Measurements from ENCODE around the gene MAPKAP1. TPM values are rescaled to one million over a fixed set of nuclear protein-coding genes. Genes with fewer than 3 reads are reported as not detected.

MAPKAP1 gene
- total RNA-seq, 1 donor from 2014 or later, result 96.2 TPM

DNA sequence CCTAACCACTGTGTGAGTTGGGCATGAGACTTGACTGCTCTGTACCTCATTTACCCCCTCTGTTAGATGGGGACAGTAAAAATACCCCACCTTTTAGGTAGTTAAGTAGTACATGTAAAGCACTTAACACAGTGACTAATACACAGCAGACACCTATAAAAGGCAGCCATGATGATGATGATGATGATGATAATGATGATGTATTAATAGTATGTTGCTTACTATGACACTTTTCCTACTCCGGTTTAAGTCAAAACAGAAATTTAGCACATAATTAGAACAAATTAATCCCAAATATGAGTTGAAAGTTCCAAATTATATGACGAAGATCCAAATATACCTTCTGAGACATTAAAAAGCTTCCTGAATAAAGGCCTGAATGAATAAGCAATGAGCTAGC, 223.3 kb downstream of the MAPKAP1 start:
- intact Hi-C loops (cut with DNase I), result no loop called here
- DNase-seq (ENCODE audit: low spot score), result no peak

DNA sequence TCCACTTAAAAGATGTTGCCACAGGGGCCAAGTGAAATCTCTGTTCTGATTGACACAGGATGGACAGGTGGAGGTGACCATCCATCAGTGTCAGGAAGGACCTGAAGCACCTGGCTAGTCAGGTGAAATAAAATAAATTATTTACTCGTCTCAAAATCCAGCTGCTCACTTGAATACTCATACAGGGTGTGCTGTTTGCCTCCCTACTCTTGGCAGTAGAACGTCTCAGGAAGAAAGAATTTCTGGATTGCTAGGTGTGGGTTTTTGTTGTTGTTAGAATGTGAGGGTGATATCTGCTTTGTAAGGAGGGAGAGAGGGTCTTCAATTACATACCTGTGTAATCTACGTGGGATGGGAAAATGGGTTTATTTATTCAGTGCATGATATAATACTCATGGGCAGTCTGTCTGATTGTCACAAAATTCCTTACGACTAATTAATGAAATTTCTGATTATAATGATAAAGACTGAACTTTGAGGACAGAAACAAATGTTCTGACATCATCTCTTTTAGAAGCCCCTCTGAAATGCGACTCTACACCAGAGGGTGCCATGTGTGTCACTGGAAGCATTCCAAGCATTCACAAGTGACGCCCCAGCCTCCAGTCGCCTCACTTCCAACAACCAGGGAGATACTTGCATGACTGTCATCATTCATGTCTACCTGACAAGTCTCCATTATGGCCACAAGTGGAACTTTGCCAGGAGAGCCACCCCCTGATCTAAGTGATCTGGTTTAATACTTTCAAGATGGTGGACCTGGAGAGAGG, 227.0 kb downstream of the MAPKAP1 start:
- intact Hi-C loops (cut with DNase I), result no loop called here

DNA sequence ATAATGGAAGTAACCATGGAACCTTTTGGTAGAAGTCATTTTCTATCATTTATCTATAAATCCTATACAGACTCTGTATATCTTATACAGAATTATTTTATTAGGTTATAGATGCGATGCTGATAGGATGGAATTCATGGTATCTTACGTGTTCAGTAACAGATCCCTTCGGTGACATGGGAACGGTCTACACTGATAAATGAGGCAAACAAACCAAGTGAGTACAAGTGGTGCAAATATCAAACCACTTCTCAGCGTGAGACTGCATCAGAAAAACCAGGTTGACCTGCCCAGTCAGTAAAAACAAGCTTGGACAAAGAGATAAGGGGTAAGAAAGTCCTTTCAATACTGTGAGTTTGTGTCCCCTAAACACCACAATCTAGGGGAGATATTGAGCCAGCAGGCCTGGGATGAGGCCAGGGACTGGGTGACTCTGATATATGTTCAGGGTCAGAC, 229.9 kb downstream of the MAPKAP1 start:
- intact Hi-C loops (cut with DNase I), result no loop called here
- DNase-seq (ENCODE audit: low spot score), result no peak

More for the DNA sequence above, 227.0 kb downstream of the MAPKAP1 start:
- DNase-seq (ENCODE audit: low spot score), result no peak

DNA sequence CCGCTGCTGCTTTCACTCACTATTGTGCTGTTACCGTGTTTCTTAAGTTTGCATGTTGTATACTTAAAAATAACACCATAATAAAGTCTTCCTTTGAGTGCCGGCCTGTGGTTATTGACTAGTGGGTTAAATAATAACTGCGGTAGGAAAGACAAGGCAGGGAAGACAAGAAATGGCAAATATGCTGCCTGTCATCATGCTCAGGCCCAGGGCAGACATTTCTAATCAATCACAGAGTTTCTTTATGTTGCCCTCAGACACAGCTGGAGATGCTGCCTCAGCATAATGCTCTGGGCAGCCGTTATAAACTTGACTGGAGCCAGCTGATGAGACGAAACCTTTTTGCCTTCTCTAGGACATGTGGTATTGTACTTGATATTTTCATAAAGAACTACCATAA, 230.4 kb downstream of the MAPKAP1 start:
- intact Hi-C loops (cut with DNase I), result no loop called here
- no peak for DNase-seq (ENCODE audit: low spot score)

DNA sequence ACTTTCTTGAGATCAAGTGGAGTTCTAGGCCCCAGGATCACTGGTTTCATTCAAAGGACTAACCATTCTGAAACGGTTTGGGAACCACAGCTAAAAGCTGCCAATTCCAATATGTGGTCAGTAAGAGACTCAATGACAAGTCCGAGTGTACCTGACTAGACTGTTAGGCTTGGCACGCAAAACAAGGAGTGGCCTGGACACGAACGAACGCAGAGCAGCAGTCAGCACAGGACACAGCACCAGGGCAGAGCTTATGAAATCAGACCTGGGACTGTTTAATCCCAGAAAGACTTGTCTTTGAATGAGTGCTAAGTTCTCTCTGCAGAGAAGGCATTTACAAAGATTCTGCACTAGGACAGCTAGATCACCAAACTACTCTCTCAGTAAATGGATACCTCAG, 231.6 kb downstream of the MAPKAP1 start:
- intact Hi-C loops (cut with DNase I), result no loop called here
- DNase-seq (ENCODE audit: low spot score), result no peak

DNA sequence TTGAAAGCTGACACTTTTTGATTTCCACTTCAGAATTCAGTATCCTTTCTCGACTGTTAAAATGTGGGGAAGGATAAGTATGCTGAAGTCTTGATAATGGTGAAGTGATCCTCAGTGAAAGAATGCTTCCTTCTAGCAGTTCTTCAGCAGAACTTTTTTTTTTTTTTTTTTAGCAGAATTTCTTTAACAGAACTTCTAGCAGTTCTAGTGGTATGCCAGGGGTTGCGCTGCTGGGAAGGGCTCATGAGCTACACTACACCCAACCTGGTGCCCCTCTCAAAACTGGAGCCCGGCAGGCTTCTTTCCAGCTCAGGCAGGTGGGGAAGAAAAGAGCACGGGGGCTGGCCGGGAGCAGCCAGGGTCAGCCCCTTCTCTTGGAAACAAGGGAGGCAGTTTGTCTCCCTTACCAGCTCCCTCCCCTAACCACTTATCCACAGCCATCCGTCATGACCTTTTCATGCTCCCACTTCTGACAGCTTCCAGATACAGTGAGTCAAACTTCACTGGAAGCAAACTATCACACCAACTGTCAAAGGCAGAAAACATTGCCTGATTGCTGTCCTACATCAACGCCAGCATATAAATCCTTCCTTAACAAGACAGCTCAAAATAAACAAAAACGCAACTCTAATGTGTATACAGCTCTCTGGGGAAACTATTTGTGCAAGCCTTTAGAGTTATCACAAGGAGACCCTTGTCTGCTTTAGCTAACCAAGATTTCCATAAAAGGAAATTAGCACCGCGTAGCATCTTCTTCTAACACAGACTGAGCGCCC, 233.9 kb downstream of the MAPKAP1 start:
- intact Hi-C loops (cut with DNase I), result loop anchor here (5.0 kb wide), 2 partner anchors 39 to 74 kb away; no protein-coding TSS in a partner anchor
- DNase-seq (ENCODE audit: low spot score), result no peak

DNA sequence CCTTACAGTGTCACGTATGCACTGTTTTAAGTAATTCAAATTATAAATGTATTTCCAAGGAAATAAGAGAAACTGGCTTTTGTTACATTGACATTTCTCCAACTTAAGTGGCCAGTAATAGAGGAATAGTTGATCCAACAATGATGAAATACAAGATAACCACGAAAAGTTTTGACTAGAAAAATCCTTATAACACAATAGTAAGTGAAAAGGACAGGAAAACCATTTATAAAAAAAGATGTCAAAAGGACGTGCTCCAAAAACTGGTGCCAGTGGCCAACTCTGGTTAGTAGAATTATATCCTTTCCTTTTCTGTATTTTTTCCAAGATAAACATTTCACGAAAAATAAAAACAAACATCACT, 234.5 kb downstream of the MAPKAP1 start:
- intact Hi-C loops (cut with DNase I), result loop anchor here (5.0 kb wide), 2 partner anchors 40 to 75 kb away; no protein-coding TSS in a partner anchor
- no peak for DNase-seq (ENCODE audit: low spot score)

DNA sequence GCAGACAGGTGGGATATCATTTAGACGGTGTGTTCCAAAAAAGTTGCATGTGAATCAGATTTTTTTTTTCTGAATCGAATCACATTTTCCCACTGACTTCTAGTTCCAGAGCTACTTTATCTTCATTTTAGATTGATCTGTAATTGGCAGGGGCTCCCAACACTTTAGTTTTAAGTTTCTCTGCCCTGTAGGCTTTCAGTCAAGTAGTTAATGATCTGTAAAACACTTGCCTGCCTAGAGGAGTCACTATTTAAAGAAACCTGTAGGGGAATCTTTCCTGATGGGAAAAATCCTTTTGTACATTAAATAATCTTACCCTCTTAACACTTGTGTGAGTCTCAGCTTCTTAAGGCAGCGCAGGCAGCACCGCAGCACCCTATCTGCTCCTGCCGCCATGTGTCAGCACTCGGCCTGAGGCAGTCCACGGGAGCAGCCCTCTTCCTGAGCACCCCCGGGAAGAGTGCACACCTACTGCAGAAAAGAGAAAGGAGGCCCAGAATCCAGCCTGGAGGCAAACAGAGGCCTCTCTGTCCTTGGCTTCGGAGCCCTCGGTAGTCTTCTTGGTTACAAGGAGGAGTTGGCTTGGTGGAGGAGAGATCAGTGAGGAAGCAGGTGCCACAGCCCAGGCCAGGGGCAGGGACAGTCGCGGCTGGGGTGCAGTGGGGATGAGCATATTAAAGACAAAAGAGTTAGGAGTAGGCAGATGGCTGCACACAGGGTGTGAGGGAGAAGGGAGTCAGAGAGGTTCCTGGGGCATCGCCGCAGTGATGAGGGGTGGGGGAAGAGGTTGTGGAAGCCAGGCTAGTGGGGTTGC, 236.0 kb downstream of the MAPKAP1 start:
- intact Hi-C loops (cut with DNase I), result loop anchor here (5.0 kb wide), 2 partner anchors 41 to 76 kb away; no protein-coding TSS in a partner anchor
- no peak for DNase-seq (ENCODE audit: low spot score)

DNA sequence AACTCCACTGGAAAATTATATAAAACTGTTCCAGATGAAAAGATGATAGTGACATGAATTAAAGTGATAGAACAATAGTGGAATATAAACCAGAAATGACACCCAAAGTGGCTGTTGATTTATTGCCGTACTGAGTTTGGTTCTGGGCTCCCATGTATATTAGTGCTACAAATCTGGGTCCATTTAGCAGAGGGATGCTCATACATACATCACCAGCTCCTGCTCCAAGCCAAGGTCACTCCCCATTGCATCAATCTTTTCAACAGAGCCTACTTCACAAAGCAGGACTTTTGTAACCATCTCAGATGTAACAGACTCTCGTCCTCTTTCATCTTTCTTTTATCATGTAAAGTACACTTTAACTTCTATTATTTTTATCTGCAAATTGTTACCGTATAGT, 236.8 kb downstream of the MAPKAP1 start:
- intact Hi-C loops (cut with DNase I), result loop anchor here (5.0 kb wide), 2 partner anchors 42 to 77 kb away; no protein-coding TSS in a partner anchor
- DNase-seq (ENCODE audit: low spot score), result no peak

DNA sequence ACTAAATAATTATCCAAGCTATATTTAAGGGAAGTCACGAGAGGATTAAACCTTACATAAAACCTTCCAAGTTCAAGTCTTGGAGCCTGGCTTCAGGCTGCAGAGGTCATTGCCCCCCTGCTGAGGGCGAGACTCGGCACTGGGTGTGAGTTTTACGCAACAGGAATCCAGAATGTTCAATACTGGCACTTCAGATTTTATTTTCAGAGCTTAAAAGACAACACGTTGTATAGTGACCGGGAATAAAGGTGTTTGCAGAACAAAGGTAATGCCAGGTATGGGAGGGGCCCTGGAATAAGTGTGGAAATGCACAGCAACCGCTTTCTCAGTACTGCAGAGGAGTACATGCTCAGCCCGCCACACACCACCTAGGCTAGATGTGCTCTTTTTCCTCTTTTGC, 238.4 kb downstream of the MAPKAP1 start:
- intact Hi-C loops (cut with DNase I), result no loop called here
- no peak for DNase-seq (ENCODE audit: low spot score)

DNA sequence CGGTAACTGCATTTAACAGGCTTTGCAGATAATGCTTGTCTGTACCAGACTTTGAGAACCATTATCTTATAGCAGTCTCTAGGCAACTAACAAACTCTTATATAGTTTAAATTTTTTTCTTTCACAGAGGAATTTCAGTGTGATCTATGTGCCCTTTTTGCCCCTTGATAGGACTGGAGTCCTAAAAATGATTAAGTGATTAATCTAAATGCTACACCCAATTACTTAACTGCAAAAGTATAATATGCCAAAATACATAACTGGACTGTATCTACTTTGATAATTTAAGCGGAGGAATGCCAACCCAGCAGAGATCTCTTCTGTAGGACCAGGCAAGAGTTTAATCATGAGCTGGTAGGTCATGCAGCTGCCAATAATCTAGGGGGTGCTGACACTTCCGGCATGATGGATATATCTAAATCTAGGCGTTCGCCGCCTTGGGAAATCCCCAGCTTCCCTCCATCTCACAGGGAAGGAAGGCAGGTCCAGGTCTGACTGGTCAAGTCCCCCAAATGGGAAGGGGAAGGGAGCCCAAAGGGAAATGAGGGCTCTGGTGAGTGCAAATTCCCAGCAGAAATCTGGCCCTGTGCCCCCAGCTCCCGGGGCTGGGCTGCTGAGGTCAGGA, 239.8 kb downstream of the MAPKAP1 start:
- intact Hi-C loops (cut with DNase I), result no loop called here
- DNase-seq (ENCODE audit: low spot score), result no peak

DNA sequence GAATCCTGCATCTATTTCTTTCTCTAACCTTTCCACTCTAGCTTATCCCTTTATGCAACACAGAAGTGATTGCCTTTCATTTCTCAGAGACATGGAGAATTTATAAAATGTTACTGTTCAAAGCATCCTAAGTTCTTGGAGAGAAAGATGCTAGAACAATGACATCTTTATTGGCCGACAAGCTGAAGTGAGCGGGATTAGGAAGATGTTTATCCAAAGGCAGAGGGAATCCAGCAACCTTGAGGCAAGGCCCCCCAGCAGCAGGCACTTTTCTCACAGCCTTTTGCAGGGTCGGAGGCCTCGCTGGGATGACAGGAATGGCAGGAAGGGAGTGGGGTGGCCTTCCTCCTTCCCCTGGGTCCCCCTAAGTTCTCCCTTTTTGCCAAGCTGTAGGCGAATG, 240.6 kb downstream of the MAPKAP1 start:
- intact Hi-C loops (cut with DNase I), result no loop called here
- no peak for DNase-seq (ENCODE audit: low spot score)

DNA sequence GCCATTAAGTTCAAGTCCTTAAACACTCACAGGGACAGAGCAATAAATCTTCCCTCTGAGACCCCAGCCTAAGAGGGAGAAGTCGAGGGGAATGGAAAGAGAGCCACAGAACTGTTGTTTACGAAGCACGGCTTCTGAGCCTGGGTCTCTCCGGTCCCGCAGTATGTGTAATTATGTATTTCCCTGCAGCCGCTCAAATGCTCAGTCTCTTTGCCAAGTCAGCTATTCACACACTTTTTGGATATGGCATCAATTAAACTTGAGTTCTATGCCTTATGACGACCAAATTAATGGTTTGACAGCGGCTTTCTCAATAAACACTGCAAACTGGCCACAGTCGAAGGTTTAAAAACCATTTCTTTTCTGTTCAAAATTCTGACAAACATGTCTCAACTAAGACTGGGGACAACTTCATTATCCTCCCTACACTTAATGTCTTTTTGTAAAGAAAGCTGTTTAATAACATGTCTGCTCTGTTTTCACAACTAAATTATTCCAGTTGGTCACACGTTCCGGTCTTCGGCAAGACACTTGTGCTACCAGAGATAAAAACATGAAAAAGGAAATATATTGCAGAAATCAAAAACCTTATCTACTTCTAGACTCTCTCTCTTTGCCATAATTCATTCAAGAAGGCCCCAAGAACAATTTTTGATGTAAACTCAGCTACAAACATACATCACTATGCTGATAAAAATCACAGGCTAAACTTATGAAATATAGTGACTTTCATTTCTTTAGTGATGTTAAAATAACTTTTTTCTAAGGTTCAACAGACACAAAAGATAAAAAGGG, 242.2 kb downstream of the MAPKAP1 start:
- intact Hi-C loops (cut with DNase I), result no loop called here
- no peak for DNase-seq (ENCODE audit: low spot score)

DNA sequence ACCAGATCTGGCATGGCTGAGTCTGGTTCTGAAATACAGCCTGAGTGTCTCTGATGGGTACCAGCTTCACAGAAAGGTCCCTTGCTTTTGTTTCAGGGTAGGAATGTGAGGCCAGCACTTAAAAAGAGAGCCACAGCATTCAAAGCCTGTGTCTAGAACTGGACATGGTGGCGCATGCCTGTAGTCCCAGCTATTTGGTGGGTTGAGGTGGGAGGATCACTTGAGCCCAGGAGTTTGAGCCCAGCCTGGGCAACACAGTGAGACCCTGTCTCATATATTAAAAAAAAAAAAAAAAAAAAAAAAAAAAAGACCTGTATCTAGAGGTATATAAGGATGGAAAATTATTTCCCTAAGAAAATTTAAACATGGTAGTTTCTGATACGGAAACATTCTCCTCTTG, 243.1 kb downstream of the MAPKAP1 start:
- intact Hi-C loops (cut with DNase I), result no loop called here
- DNase-seq (ENCODE audit: low spot score), result no peak

DNA sequence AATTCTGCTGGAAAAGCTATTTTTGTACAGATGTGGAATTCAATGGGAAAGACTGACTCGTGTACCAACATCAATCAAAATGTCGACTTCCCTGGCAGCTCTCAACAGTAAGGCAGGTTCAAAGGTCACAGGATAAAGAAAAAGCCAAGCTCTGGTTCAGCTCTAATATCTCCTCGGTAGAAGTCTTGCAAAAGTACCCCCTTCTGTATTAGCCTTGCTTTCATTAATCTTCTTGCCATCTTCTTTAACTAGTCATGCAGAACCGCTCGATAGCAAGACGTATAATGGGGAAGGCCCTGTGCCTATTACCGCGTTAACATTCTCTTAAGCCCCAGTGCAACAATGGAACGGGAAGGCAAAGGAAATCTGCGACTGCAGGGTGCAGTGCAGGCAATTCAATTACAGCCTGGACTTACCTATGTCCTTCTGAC, 244.1 kb downstream of the MAPKAP1 start:
- DNase-seq (ENCODE audit: low spot score), result no peak
- intact Hi-C loops (cut with DNase I), result no loop called here

DNA sequence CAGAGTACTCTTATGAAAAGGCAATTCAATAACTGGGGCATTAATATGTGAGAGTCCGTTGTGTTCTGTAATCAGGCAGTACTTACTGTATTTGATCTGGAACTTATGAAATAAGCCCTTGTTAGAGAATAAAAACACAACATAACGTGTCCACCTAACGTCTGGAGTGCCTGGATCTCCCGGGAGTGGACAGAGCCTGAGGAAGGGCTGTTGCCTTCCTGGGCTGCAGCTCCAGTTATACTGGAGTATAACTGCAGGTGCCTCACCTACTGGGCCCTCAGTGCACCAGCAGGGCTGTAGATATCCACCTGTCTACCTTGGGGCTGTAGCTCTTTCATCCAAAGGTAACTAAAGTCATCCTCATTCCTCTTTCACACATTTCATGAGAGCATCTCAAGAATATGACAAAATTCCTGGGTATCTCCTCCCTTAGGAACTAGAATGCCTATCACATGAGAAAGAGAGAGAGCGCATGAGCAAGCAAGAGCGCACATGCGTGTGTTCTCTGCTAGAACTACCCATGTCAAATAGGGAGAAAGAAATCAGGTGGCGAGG, 245.3 kb downstream of the MAPKAP1 start:
- DNase-seq (ENCODE audit: low spot score), result no peak
- intact Hi-C loops (cut with DNase I), result no loop called here

DNA sequence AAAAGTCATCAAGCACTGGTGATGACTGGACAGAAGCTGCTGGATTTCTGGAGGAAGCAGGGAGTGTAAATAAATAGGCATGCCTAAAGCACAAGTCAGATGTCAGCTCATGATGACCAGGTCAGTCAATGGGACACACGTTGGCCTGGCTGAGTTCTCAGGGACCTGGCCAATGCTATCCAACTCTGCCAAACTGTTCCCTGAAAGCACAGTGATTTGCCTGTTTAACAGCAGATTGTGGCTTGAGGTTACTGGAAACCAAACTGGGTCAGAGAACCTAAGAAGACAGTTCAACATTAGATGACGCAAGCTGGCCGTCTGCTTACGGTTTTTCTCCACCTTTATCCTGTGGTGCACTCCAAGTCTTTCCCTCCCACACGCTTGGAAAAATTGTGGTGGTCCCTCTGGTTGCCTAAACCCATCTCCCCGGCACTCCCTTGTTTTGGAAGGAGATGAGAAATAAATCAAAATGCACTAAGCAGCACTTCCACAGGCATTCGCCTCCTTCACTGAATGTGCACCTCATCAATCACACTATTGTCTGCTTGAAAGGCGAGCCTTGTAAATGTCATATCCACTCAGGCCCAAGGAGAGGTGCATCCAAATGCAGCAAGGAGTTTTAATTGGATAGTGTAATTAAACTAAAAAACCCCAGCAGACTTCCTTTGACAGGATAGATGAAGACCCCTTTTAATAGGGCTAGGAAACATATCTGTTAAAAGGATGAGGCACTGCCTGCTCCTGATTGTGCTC, 245.9 kb downstream of the MAPKAP1 start:
- DNase-seq (ENCODE audit: low spot score), result no peak
- intact Hi-C loops (cut with DNase I), result no loop called here

DNA sequence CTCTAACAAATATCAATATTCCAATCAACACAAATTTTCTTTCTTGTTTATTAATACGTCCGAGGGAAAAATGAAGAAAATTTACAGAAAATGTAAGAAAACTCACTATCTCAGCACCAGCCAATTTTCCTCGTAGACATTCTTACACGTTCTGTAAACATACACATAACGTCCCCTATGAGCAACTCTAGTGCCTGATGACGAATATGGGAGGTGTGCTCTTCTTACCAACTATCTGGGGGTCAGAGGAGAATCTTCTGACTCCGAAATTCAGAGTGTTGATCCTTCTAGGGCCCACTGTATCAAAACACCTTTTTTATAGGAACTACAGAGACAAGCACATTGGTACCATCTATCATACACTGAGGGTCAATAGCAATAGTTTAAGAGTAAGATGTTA, 246.7 kb downstream of the MAPKAP1 start:
- no peak for DNase-seq (ENCODE audit: low spot score)
- intact Hi-C loops (cut with DNase I), result no loop called here
